Epithelial cell of prostate (primary cell): Measurements from ENCODE around the gene ATP5ME.
"Not testable (repeated sequence)": the region's sequence is repeated elsewhere in the genome, so short reads cannot be mapped to it uniquely, and the experiment has no call there.

Experiments used
- DNase-seq: peaks from one replicate; pipeline ENCODE4 v3.0.0-alpha.2; 2011; ENCODE audit warnings: low read depth, low spot score
- H3K27ac ChIP-seq: fragments of 450-650 bp; 2 replicates; pipeline ENCODE4 v1.5.1; 2017; ENCODE audit warnings: mild to moderate bottlenecking

Gene ATP5ME

GRCh38 chr4:642366-642765 is 31.7 kb downstream of the ATP5ME start:
- not testable (repeated sequence) for DNase-seq, H3K27ac ChIP-seq

GRCh38 chr4:637536-638280 is 36.4 kb downstream of the ATP5ME start:
- DNase-seq, result no peak
- no peak overlapping the region for H3K27ac ChIP-seq

- DNase-seq, result no peak
- H3K27ac ChIP-seq, result no peak overlapping the region
These were observed 37.4 kb downstream of the ATP5ME start for GRCh38 chr4:636628-637159.

- no peak overlapping the region for H3K27ac ChIP-seq
- DNase-seq, result no peak
These were observed 38.0 kb downstream of the ATP5ME start for GRCh38 chr4:635851-636627.

- DNase-seq, result not testable (repeated sequence)
These were observed 38.8 kb downstream of the ATP5ME start for GRCh38 chr4:635066-635835.

GRCh38 chr4:634599-634985 is 39.5 kb downstream of the ATP5ME start:
- no peak overlapping the region for H3K27ac ChIP-seq
- no peak for DNase-seq

More at GRCh38 chr4:635066-635835, 38.8 kb downstream of the ATP5ME start:
- H3K27ac ChIP-seq, result not testable (repeated sequence)

- no peak overlapping the region for H3K27ac ChIP-seq
- no peak for DNase-seq
These were observed 40.0 kb downstream of the ATP5ME start for GRCh38 chr4:633976-634598.

- no peak for DNase-seq
These were observed 40.7 kb downstream of the ATP5ME start for GRCh38 chr4:633406-633805.

GRCh38 chr4:632926-633325 is 41.1 kb downstream of the ATP5ME start:
- no peak overlapping the region for H3K27ac ChIP-seq
- DNase-seq, result no peak

More at GRCh38 chr4:633406-633805, 40.7 kb downstream of the ATP5ME start:
- no peak overlapping the region for H3K27ac ChIP-seq

- DNase-seq, result no peak
- H3K27ac ChIP-seq, result no peak overlapping the region
These were observed 41.8 kb downstream of the ATP5ME start for GRCh38 chr4:632196-632790.

GRCh38 chr4:630656-631055 is 43.4 kb downstream of the ATP5ME start:
- no peak for DNase-seq
- H3K27ac ChIP-seq, result no peak overlapping the region

- no peak overlapping the region for H3K27ac ChIP-seq
- DNase-seq, result no peak
These were observed 44.0 kb downstream of the ATP5ME start for GRCh38 chr4:629915-630641.

- DNase-seq, result no peak
- no peak overlapping the region for H3K27ac ChIP-seq
These were observed 44.5 kb downstream of the ATP5ME start for GRCh38 chr4:629636-629914.

- H3K27ac ChIP-seq, result no peak overlapping the region
- DNase-seq, result no peak
These were observed 45.0 kb downstream of the ATP5ME start for GRCh38 chr4:628821-629635.

GRCh38 chr4:628311-628741 is 45.8 kb downstream of the ATP5ME start:
- H3K27ac ChIP-seq, result no peak overlapping the region
- DNase-seq, result no peak

- DNase-seq, result no peak
- no peak overlapping the region for H3K27ac ChIP-seq
These were observed 46.5 kb downstream of the ATP5ME start for GRCh38 chr4:627347-628125.

- no peak for DNase-seq
- no peak overlapping the region for H3K27ac ChIP-seq
These were observed 47.6 kb downstream of the ATP5ME start for GRCh38 chr4:626201-627091.
